Panc1 (cell line): Measurements from ENCODE around the gene TOGARAM2. TPM values are rescaled to one million over a fixed set of nuclear protein-coding genes. Genes with fewer than 3 reads are reported as not detected.

Experiments used
- ATAC-seq: fragments of 200-7000 bp; cut with Tn5 transposase; 2 replicates; pipeline ENCODE4 v1.9.1; 2020; ENCODE audit warnings: mild to moderate bottlenecking, moderate library complexity
- BruUV-seq: library from RNA; stranded (reverse); fragments of 400-500 nt; replicated peaks from 2 replicates; lab custom pipeline; 2021; lab: Mats Ljungman, UMichigan
- CTCF ChIA-PET: fragments of 300-600 bp; sonication (Branson Sonifier 250); formaldehyde crosslinking; loops from one replicate; lab custom pipeline; 2022; ENCODE audit warnings: antibody characterized with exemption; lab: Charles Lee
- POLR2A ChIA-PET: fragments of 300-600 bp; sonication (Branson Sonifier 250); formaldehyde crosslinking; loops from one replicate; lab custom pipeline; 2022; ENCODE audit warnings: antibody characterized with exemption; lab: Charles Lee
- DNase-seq: peaks from one replicate; pipeline ENCODE4 v3.0.0-alpha.2; 2010; ENCODE audit warnings: low read depth, low spot score
- H3K27ac ChIP-seq: 2 replicates; pipeline ENCODE4 v1.5.1; 2011; ENCODE audit warnings: mild to moderate bottlenecking, low read length, inconsistent platforms
- H3K27me3 ChIP-seq: fragments of 200-500 bp; sonication (Bioruptor generic); 2 replicates; pipeline ENCODE4 v1.6.0; 2014; ENCODE audit warnings: low read length, inconsistent platforms; ENCODE audit not compliant: control insufficient read depth, insufficient read depth
- H3K36me3 ChIP-seq: fragments of 200-500 bp; sonication (Bioruptor generic); 2 replicates; pipeline ENCODE4 v1.5.1; 2014; ENCODE audit warnings: inconsistent platforms, mild to moderate bottlenecking, low read length, moderate library complexity; ENCODE audit not compliant: control insufficient read depth, insufficient read depth
- H3K4me1 ChIP-seq: 2 replicates; pipeline ENCODE4 v1.5.1; 2011; ENCODE audit warnings: inconsistent platforms, mild to moderate bottlenecking, low read length, moderate library complexity; ENCODE audit not compliant: control insufficient read depth, insufficient read depth
- H3K4me3 ChIP-seq, 2 experiments: 2 replicates each; pipeline ENCODE4 v1.5.1; 2011 to 2012; ENCODE audit warnings: low read depth in 2 of 2, low read length in 2 of 2, mild to moderate bottlenecking in 2 of 2, inconsistent platforms in 1 of 2, moderate library complexity in 1 of 2
- H3K9me3 ChIP-seq: fragments of 200-500 bp; sonication (Bioruptor generic); 2 replicates; pipeline ENCODE4 v1.5.1; 2014; ENCODE audit warnings: low read depth, mild to moderate bottlenecking, inconsistent platforms, low read length, moderate library complexity; ENCODE audit not compliant: control insufficient read depth, insufficient read depth
- CTCF ChIP-seq: fragments of 450-650 bp; IDR thresholded peaks from 2 replicates; pipeline ENCODE4 v1.5.1; 2017; ENCODE audit warnings: mild to moderate bottlenecking
- POLR2AphosphoS5 ChIP-seq: IDR thresholded peaks from 2 replicates; pipeline ENCODE4 v1.6.1; 2012; ENCODE audit warnings: mild to moderate bottlenecking, low read depth, low read length, moderate library complexity
- REST ChIP-seq, 2 experiments: IDR thresholded peaks; 2 replicates each; pipeline ENCODE4 v1.6.1; 2011 to 2012; ENCODE audit warnings: low read depth in 2 of 2, control low read depth in 1 of 2, low read length in 1 of 2, mild to moderate bottlenecking in 1 of 2, moderate library complexity in 1 of 2; ENCODE audit not compliant: insufficient read depth in 1 of 2
- SIN3A ChIP-seq: IDR thresholded peaks from 2 replicates; pipeline ENCODE4 v1.6.1; 2012; ENCODE audit warnings: low read depth, mild to moderate bottlenecking, low read length, moderate library complexity, borderline replicate concordance; ENCODE audit not compliant: insufficient read depth
- TCF7L2 ChIP-seq: IDR thresholded peaks from 2 replicates; pipeline ENCODE4 v1.6.1; 2011; ENCODE audit warnings: mild to moderate bottlenecking, low read depth, low read length, inconsistent platforms
- in situ Hi-C: cut with HindIII; loops from 2 replicates; pipeline ENCODE4 v1.10.0; 2016; ENCODE audit warnings: low sequenced_read_pairs, low pct_unique_long_range_greater_than_20kb
- intact Hi-C: fragments of 100-400 bp; cut with micrococcal nuclease; formaldehyde crosslinking; loops from one replicate; pipeline ENCODE4 v1.10.0; 2022; ENCODE audit not compliant: unreplicated experiment
- total RNA-seq: library from RNA; stranded (reverse); gene quantifications from one replicate; pipeline ENCODE4 v1.2.1, GENCODE V29; 2021; ENCODE audit not compliant: unreplicated experiment

The TOGARAM2 gene
- total RNA-seq, 1 experiment from 2014 or later = 0.44 TPM

- no peak for DNase-seq
- in situ Hi-C loops = no loop called here
- intact Hi-C loops = no loop called here
- no peaks in the 10 kb centered on the region for H3K36me3 ChIP-seq
- no peak overlapping the region for H3K4me3 ChIP-seq
- H3K9me3 ChIP-seq = no peaks in the 10 kb centered on the region
- POLR2A ChIA-PET = no interaction called here
- H3K4me1 ChIP-seq = peaks cover 13% of the 10 kb centered on the region
- no peaks in the 10 kb centered on the region for H3K27me3 ChIP-seq
- no peak overlapping the region for H3K27ac ChIP-seq
- CTCF ChIA-PET = no interaction called here
- ATAC-seq = 0 out of 2 replicates have a peak, but pooled peaks have one; percentile 20
- no TSS peak for BruUV-seq
- TF ChIP-seq POLR2AphosphoS5 (no peak), SIN3A (no peak), REST (IDR thresholded peaks at IDR 0.05; ENCODE audit: insufficient read depth in 1 of 2, low read depth in 2 of 2, low read length in 1 of 2) (no peak), CTCF (no peak), TCF7L2 (no peak)
Observed at GRCh38 chr2:28982381-28982950, 1.4 kb downstream of the TOGARAM2 start.

- H3K36me3 ChIP-seq = no peaks in the 10 kb centered on the region
- peaks cover 7% of the 10 kb centered on the region for H3K4me1 ChIP-seq
- POLR2A ChIA-PET = no interaction called here
- no peak overlapping the region for H3K4me3 ChIP-seq
- BruUV-seq = no TSS peak
- ATAC-seq (no peak), DNase-seq (no peak)
- intact Hi-C loops = no loop called here
- H3K9me3 ChIP-seq = no peaks in the 10 kb centered on the region
- H3K27me3 ChIP-seq = no peaks in the 10 kb centered on the region
- H3K27ac ChIP-seq = no peak overlapping the region
- CTCF ChIA-PET = no interaction called here
- in situ Hi-C loops = no loop called here
- no peak for TF ChIP-seq CTCF
- peak; percentile 55 to 56; a peak in 1 of 4 replicates for TF ChIP-seq REST (IDR thresholded peaks at IDR 0.05; ENCODE audit: insufficient read depth in 1 of 2, low read depth in 2 of 2, low read length in 1 of 2)
- TF ChIP-seq TCF7L2 = no peak
Observed at GRCh38 chr2:28986429-28986828, 5.3 kb downstream of the TOGARAM2 start.
